SK-N-SH (cell line): ENCODE measurements around the gene TRMT10B. TPM values are rescaled to one million over a fixed set of nuclear protein-coding genes. Genes with fewer than 3 reads are reported as not detected.

Experiments
- CHD2 ChIP-seq: fragments of 150-350 bp; IDR thresholded peaks from 2 replicates; pipeline ENCODE4 v1.6.1; 2018; ENCODE audit warnings: low read length; ENCODE audit not compliant: partially characterized antibody
- CTCF ChIP-seq: fragments of 200-600 bp; sonication (generic); IDR thresholded peaks from 2 replicates; pipeline ENCODE4 v1.6.1; 2017; ENCODE audit warnings: antibody characterized with exemption, mild to moderate bottlenecking, moderate library complexity
- EP300 ChIP-seq, 2 experiments: IDR thresholded peaks; 2 replicates each; pipeline versions ENCODE4 v1.4.0 to v1.6.1; 2012; ENCODE audit warnings: borderline replicate concordance in 1 of 2, low read depth in 1 of 2, low read length in 1 of 2
- EZH2phosphoT487 ChIP-seq: fragments of 200-600 bp; sonication (generic); IDR thresholded peaks from 2 replicates; pipeline ENCODE4 v1.6.1; 2017; ENCODE audit warnings: low read depth, mixed run types, mild to moderate bottlenecking, antibody characterized with exemption, moderate library complexity, borderline replicate concordance
- FOSL2 ChIP-seq: IDR thresholded peaks from 2 replicates; pipeline ENCODE4 v1.4.0; 2012; ENCODE audit warnings: low read depth, mild to moderate bottlenecking, moderate library complexity, borderline replicate concordance
- FOXM1 ChIP-seq: IDR thresholded peaks from 2 replicates; pipeline ENCODE4 v1.4.0; 2012; ENCODE audit warnings: low read depth, mild to moderate bottlenecking
- GABPA ChIP-seq: IDR thresholded peaks from 2 replicates; pipeline ENCODE4 v1.4.0; 2012; ENCODE audit warnings: low read depth, mild to moderate bottlenecking
- GATA2 ChIP-seq: sonication (generic); formaldehyde crosslinking; IDR thresholded peaks from 2 replicates; pipeline ENCODE4 v1.5.0; 2020; ENCODE audit warnings: mild to moderate bottlenecking, missing genetic modification reagents
- IRF3 ChIP-seq: fragments of 150-350 bp; IDR thresholded peaks from 2 replicates; pipeline ENCODE4 v1.6.1; 2016; ENCODE audit warnings: mild to moderate bottlenecking, low read depth, low read length
- NFIC ChIP-seq: IDR thresholded peaks from 2 replicates; pipeline ENCODE4 v1.4.0; 2012; ENCODE audit warnings: borderline replicate concordance
- PBX3 ChIP-seq: IDR thresholded peaks from 2 replicates; pipeline ENCODE4; 2012
- RAD21 ChIP-seq: IDR thresholded peaks from 2 replicates; pipeline ENCODE4 v1.6.1; 2012; ENCODE audit warnings: mild to moderate bottlenecking, low read length
- REST ChIP-seq: IDR thresholded peaks from 2 replicates; pipeline ENCODE4 v1.6.1; 2012; ENCODE audit warnings: mild to moderate bottlenecking, low read depth, low read length, moderate library complexity
- RXRA ChIP-seq: IDR thresholded peaks from 2 replicates; pipeline ENCODE4 v1.4.0; 2012; ENCODE audit warnings: low read depth, mild to moderate bottlenecking, borderline replicate concordance
- SMC3 ChIP-seq: IDR thresholded peaks from 2 replicates; pipeline ENCODE4 v1.6.1; 2012; ENCODE audit warnings: low read depth, low read length, improper control_type of control experiment
- TCF12 ChIP-seq: IDR thresholded peaks from 2 replicates; pipeline ENCODE4 v1.4.0; 2012
- TEAD4 ChIP-seq: IDR thresholded peaks from 2 replicates; pipeline ENCODE4 v1.4.0; 2012; ENCODE audit warnings: mild to moderate bottlenecking, borderline replicate concordance; ENCODE audit not compliant: insufficient read depth
- YY1 ChIP-seq: IDR thresholded peaks from 2 replicates; pipeline ENCODE4 v1.4.0; 2012; ENCODE audit warnings: low read depth, mild to moderate bottlenecking
- ZBTB33 ChIP-seq: IDR thresholded peaks from 2 replicates; pipeline ENCODE4 v1.4.0; 2012; ENCODE audit warnings: low read depth, borderline replicate concordance
- polyA plus RNA-seq, 3 experiments: library from polyadenylated mRNA; depleted of rRNA; stranded (reverse); fragments of >200 nt; gene quantifications; 2 replicates each; pipeline ENCODE4 v1.2.3, GENCODE V29; 2012

Gene TRMT10B
- polyA plus RNA-seq, 1 of the 3 experiments (the other 2 are of a cell fraction), result 7.3 TPM

GRCh38 chr9:37732086-37732741 is 21.4 kb upstream of the TRMT10B start (continued):
- no peak for TF ChIP-seq YY1
- TF ChIP-seq GATA2 (CRISPR knock-in tag), result peak; percentile 73
- TF ChIP-seq TCF12, result 0 out of 2 replicates have a peak, but pooled peaks have one; percentile 13
- TF ChIP-seq EZH2phosphoT487, result no peak
- no peak for TF ChIP-seq PBX3
- peak; percentile 17; the same call in 1 of the 2 replicates for TF ChIP-seq RAD21
- TF ChIP-seq ZBTB33, result no peak
- no peak for TF ChIP-seq REST
- no peak for TF ChIP-seq TEAD4
- TF ChIP-seq GABPA, result no peak
- no peak for TF ChIP-seq IRF3
- TF ChIP-seq NFIC, result peak; percentile 40; the same call in 1 of the 2 replicates
- TF ChIP-seq FOSL2, result no peak
- peak in 1 of 2 experiments; percentile 67; a peak in 2 of 4 replicates for TF ChIP-seq EP300 (IDR thresholded peaks at IDR 0.05; ENCODE audit: borderline replicate concordance in 1 of 2, low read depth in 1 of 2, low read length in 1 of 2)
- no peak for TF ChIP-seq SMC3
- TF ChIP-seq FOXM1, result no peak
- no peak for TF ChIP-seq CHD2
- TF ChIP-seq CTCF, result no peak
- TF ChIP-seq RXRA, result no peak
- TF ChIP-seq, all 33 proteins: peak for 8
